ENCODE data around the gene HOXD12.
A peak's percentile ranks its signal among the peaks of the same experiment; 100 is the strongest.

The HOXD12 gene

GRCh38 chr2:176081376-176081836, 18.2 kb upstream of the HOXD12 start:
- DNase-seq, result no peak

GRCh38 chr2:176081837-176082524, 17.6 kb upstream of the HOXD12 start:
- DNase-seq, result peak; percentile 87

GRCh38 chr2:176082525-176082823, 17.1 kb upstream of the HOXD12 start:
- DNase-seq, result no peak

GRCh38 chr2:176082824-176083751, 16.5 kb upstream of the HOXD12 start:
- DNase-seq, result peak; percentile 77

GRCh38 chr2:176083796-176084261, 15.8 kb upstream of the HOXD12 start, which contains the start of gene EVX2:
EVX2 (minus strand) TSS chr2:176083962; CDS start chr2:176083776, 186 bp downstream.
- peak; percentile 64 for DNase-seq

GRCh38 chr2:176084611-176085119, 14.9 kb upstream of the HOXD12 start:
- DNase-seq, result peak; percentile 73

- DNase-seq, result peak; percentile 70
These were observed 14.3 kb upstream of the HOXD12 start for GRCh38 chr2:176085120-176085788.

GRCh38 chr2:176085861-176086771, 13.5 kb upstream of the HOXD12 start:
- peak; percentile 87 for DNase-seq

- no peak for DNase-seq
These were observed 12.1 kb upstream of the HOXD12 start for GRCh38 chr2:176087330-176088047.

GRCh38 chr2:176088048-176088936, 11.3 kb upstream of the HOXD12 start:
- peak; percentile 91 for DNase-seq

- DNase-seq, result no peak
These were observed 10.4 kb upstream of the HOXD12 start for GRCh38 chr2:176088937-176089842.

- no peak for DNase-seq
These were observed 9.7 kb upstream of the HOXD12 start for GRCh38 chr2:176089843-176090395.

- DNase-seq, result no peak
These were observed 8.7 kb upstream of the HOXD12 start for GRCh38 chr2:176090862-176091261.

GRCh38 chr2:176091329-176092258, 8.0 kb upstream of the HOXD12 start:
- no peak for DNase-seq

GRCh38 chr2:176092270-176093144, 7.1 kb upstream of the HOXD12 start, which contains the start of gene HOXD13:
HOXD13 (plus strand) TSS chr2:176092721; CDS start chr2:176092891, 170 bp downstream.
- no peak for DNase-seq
